GM21423 (cell line): ENCODE data around the gene USF3.

ENCODE experiments used
- ATAC-seq: cut with Tn5 transposase; IDR thresholded peaks from one replicate; pipeline ENCODE4 v1.9.1; 2021; ENCODE audit warnings: mild to moderate bottlenecking, moderate library complexity; ENCODE audit not compliant: unreplicated experiment

Gene USF3

GRCh38 chr3:113695786-113696645 is at the start of gene USF3:
Gene USF3 (minus strand): TSS chr3:113696642. CDS start chr3:113674878, 21,764 bp downstream.
- peak; percentile 55 for ATAC-seq

- ATAC-seq: peak; percentile 47
Observed at GRCh38 chr3:113745756-113746547, 49.5 kb upstream of the USF3 start, which contains the start of gene NAA50. Gene NAA50 (minus strand): TSS chr3:113746249. CDS start chr3:113745949, 300 bp downstream.

GRCh38 chr3:113744941-113745755 is 48.7 kb upstream of the USF3 start:
- ATAC-seq: peak; percentile 57

GRCh38 chr3:113743006-113743630 is 46.7 kb upstream of the USF3 start:
- no peak for ATAC-seq

GRCh38 chr3:113741620-113742019 is 45.2 kb upstream of the USF3 start:
- no peak for ATAC-seq

GRCh38 chr3:113741086-113741485 is 44.6 kb upstream of the USF3 start:
- no peak for ATAC-seq

GRCh38 chr3:113736548-113737089 is 40.2 kb upstream of the USF3 start:
- peak; percentile 65 for ATAC-seq

GRCh38 chr3:113731694-113732093 is 35.3 kb upstream of the USF3 start:
- no peak for ATAC-seq

GRCh38 chr3:113730550-113730949 is 34.1 kb upstream of the USF3 start:
- ATAC-seq: no peak

GRCh38 chr3:113728661-113729060 is 32.2 kb upstream of the USF3 start:
- ATAC-seq: no peak

GRCh38 chr3:113721636-113722035 is 25.2 kb upstream of the USF3 start:
- no peak for ATAC-seq

GRCh38 chr3:113719758-113720157 is 23.3 kb upstream of the USF3 start:
- ATAC-seq: no peak

GRCh38 chr3:113719294-113719693 is 22.9 kb upstream of the USF3 start:
- no peak for ATAC-seq

- ATAC-seq: no peak
Observed at GRCh38 chr3:113717818-113718217, 21.4 kb upstream of the USF3 start.

- no peak for ATAC-seq
Observed at GRCh38 chr3:113717308-113717707, 20.9 kb upstream of the USF3 start.

GRCh38 chr3:113714702-113715101 is 18.3 kb upstream of the USF3 start:
- no peak for ATAC-seq

- no peak for ATAC-seq
Observed at GRCh38 chr3:113712129-113712528, 15.7 kb upstream of the USF3 start.

- ATAC-seq: no peak
Observed at GRCh38 chr3:113707835-113708234, 11.4 kb upstream of the USF3 start.

GRCh38 chr3:113698956-113699355 is 2.5 kb upstream of the USF3 start:
- no peak for ATAC-seq

- no peak for ATAC-seq
Observed at GRCh38 chr3:113698213-113698742, 1.8 kb upstream of the USF3 start.
